Left lobe of liver (tissue), 2 donors: Measurements from ENCODE around the gene UBA6. TPM values are rescaled to one million over a fixed set of nuclear protein-coding genes. Genes with fewer than 3 reads are reported as not detected.
"Not testable (repeated sequence)": the region's sequence is repeated elsewhere in the genome, so short reads cannot be mapped to it uniquely, and the experiment has no call there.

ENCODE experiments used
- ATAC-seq: fragments of 200-7000 bp; cut with Tn5 transposase; one replicate; pipeline ENCODE4 v1.9.1; 2020; ENCODE audit warnings: mild to moderate bottlenecking, moderate library complexity
- DNase-seq: peaks from one replicate; pipeline ENCODE4 v3.0.0-alpha.2; 2020; ENCODE audit warnings: low spot score
- total RNA-seq: library from RNA; stranded (reverse); gene quantifications from one replicate; pipeline ENCODE4 v1.2.1, GENCODE V29; 2021
- donor health status: DM: no; HTN: no; CAD: no; lungs with moderate emphysema.
- donor health status: DM: no; HTN: yes; CAD: no.

The UBA6 gene
- total RNA-seq, 1 donor from 2014 or later = 19.6 TPM

GRCh38 chr4:67674098-67674497, 26.9 kb downstream of the UBA6 start:
- DNase-seq (no peak), ATAC-seq (no peak)

- ATAC-seq (no peak), DNase-seq (no peak)
Observed at GRCh38 chr4:67668315-67668714, 32.6 kb downstream of the UBA6 start.

GRCh38 chr4:67660418-67660817, 40.5 kb downstream of the UBA6 start:
- ATAC-seq (no peak), DNase-seq (no peak)

- DNase-seq (no peak), ATAC-seq (no peak)
Observed at GRCh38 chr4:67659065-67659464, 41.9 kb downstream of the UBA6 start.

- DNase-seq = no peak
- ATAC-seq = no peak
Observed at GRCh38 chr4:67658302-67658701, 42.7 kb downstream of the UBA6 start.

- DNase-seq (no peak), ATAC-seq (no peak)
Observed at GRCh38 chr4:67651536-67651935, 49.4 kb downstream of the UBA6 start.

- no peak for DNase-seq
- no peak for ATAC-seq
Observed at GRCh38 chr4:67638136-67638535, 62.8 kb downstream of the UBA6 start.

- not testable (repeated sequence) for DNase-seq, ATAC-seq
Observed at GRCh38 chr4:67636978-67637377, 64.0 kb downstream of the UBA6 start.

- DNase-seq = no peak
- ATAC-seq = no peak
Observed at GRCh38 chr4:67635331-67635730, 65.6 kb downstream of the UBA6 start.

GRCh38 chr4:67634741-67635140, 66.2 kb downstream of the UBA6 start:
- DNase-seq (no peak), ATAC-seq (no peak)

- DNase-seq (no peak), ATAC-seq (no peak)
Observed at GRCh38 chr4:67632492-67632891, 68.5 kb downstream of the UBA6 start.

- ATAC-seq = no peak
- DNase-seq = no peak
Observed at GRCh38 chr4:67624939-67625338, 76.0 kb downstream of the UBA6 start.

GRCh38 chr4:67616478-67616877, 84.5 kb downstream of the UBA6 start:
- no peak for DNase-seq
- no peak for ATAC-seq

GRCh38 chr4:67615119-67615518, 85.8 kb downstream of the UBA6 start:
- DNase-seq (no peak), ATAC-seq (no peak)

GRCh38 chr4:67614186-67614585, 86.8 kb downstream of the UBA6 start:
- ATAC-seq (no peak), DNase-seq (no peak)

- DNase-seq = no peak
- no peak for ATAC-seq
Observed at GRCh38 chr4:67608027-67608426, 92.9 kb downstream of the UBA6 start.

GRCh38 chr4:67604749-67605148, 96.2 kb downstream of the UBA6 start:
- no peak for DNase-seq
- no peak for ATAC-seq

- DNase-seq = no peak
- no peak for ATAC-seq
Observed at GRCh38 chr4:67604029-67604381, 97.0 kb downstream of the UBA6 start.

GRCh38 chr4:67603310-67604028, 97.5 kb downstream of the UBA6 start:
- DNase-seq = no peak
- no peak for ATAC-seq

- DNase-seq (no peak), ATAC-seq (peak; percentile 83)
Observed at GRCh38 chr4:67593741-67594175, 107.2 kb downstream of the UBA6 start.

GRCh38 chr4:67587156-67587555, 113.8 kb downstream of the UBA6 start:
- no peak for DNase-seq

GRCh38 chr4:67584496-67584895, 116.5 kb downstream of the UBA6 start:
- no peak for ATAC-seq
- DNase-seq = no peak

More at GRCh38 chr4:67587156-67587555, 113.8 kb downstream of the UBA6 start:
- no peak for ATAC-seq

- DNase-seq = no peak
- ATAC-seq = no peak
Observed at GRCh38 chr4:67581913-67582312, 119.0 kb downstream of the UBA6 start.
